DMS114 treated with DMSO at 0.1 percent for 48 hours (cell line): ENCODE data around the gene STARD13.

ENCODE experiments used
- DNase-seq: peaks from one replicate; lab custom pipeline; 2025; ENCODE audit not compliant: unreplicated experiment; lab: John Stamatoyannopoulos, UW

The STARD13 gene

GRCh38 chr13:33123066-33123859 is 162.3 kb downstream of the STARD13 start:
- DNase-seq = no peak

DNA sequence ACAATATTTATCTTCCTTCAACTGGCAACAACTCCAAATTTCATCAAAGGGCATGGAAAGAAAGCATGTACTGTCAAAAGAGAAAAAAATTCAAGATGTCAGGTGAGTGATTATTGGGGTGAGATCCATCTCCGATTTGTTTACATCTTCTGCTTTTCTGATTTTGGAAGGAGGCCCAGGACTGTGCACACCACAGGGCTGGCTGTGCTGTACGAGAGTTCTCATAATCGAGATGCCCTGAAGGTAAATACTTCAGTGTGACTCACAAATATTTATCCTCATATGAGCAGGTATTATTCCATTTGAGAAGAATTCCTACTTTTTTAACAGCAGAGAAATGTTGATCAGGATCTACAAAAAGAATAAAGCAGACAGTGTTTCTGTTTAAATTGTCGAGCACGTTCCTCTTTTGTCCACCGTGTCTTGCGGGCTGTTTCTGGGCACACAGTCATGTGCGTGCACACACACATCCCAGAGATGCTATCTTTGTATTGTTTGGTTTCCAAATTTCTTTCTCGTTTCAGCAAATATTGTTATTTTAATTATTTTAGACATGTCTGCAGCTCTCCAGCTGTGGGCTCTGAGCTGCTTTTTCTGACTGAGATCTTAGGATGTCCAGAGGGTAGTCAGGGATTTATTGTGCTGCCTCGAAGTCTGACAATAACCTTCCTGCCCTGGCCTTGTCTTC is 165.6 kb downstream of the STARD13 start:
- DNase-seq = no peak

DNA sequence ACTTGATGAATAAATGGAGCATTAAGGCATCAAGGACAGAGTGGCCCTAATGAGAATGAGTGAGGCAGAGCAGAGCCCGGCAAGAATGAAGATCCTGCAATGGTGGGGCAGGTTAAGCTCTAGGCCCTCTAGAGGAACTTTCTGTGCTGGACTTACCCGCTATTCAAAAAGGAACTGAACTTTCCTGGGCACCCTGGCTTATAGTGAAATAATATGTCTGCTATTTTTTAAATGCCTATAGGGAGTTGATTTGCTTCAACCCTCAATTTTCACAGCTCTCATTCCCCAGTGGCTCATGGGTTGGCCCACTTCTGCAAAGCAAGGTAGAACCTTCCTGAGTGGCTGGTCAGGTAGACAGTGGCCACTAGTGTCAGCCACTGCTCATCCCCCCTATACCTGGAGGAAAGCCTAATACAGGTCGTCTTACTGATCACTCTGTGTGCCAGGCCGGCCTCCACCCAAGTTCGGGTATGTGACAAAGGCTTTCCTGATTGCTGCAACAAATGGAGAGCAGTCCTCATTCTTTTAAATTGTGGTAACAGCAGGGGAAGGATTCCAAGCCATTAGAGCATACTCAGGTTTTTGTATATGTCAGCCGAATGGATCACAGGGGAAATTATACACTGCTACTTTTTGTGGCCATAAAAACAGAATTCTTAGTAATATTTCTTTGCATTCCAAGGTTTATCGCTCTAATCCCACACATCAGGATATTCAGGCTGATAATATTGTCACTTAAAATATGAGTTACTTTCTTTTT is 166.4 kb downstream of the STARD13 start:
- no peak for DNase-seq

GRCh38 chr13:33116321-33117010 is 169.1 kb downstream of the STARD13 start:
- DNase-seq = no peak

DNA sequence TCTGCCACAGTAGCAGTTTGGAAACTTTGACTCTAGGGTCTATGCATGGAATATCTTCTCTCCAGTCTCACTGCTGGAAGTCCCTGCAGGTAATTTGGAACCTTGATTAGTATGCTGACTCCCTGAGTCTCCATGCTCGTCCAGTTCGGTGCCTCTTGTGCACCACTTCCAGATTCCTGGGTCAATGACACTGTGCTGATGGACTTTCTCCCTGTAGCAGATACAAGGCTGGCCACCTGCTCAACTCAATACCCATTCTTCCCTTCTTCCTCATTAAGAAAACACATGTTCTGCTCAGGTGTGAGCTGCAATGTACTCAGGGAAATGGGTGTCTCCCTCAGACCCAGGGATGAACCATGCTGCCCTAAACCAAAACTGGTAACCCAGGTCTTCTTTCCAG is 170.3 kb downstream of the STARD13 start:
- no peak for DNase-seq

DNA sequence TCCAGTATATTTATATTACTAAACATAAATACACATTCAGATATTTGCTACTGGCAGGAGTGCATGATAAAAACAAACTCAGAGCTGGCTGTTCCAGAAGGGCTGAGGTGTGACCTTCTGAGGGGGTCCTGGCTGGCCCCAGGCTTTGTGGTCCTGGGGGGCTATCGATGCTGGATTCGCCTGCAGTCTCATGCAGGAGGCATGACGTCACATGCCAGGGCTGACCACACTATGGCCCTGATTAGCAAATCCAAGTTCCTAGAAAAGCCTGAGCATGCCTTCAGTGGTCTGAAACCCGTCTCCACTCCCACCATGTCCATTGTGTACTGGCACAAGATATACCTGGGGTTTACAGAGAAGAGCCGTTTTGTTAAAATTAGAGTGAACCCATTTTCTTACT is 171.4 kb downstream of the STARD13 start:
- DNase-seq = no peak

GRCh38 chr13:33112766-33113165 is 172.8 kb downstream of the STARD13 start:
- no peak for DNase-seq

DNA sequence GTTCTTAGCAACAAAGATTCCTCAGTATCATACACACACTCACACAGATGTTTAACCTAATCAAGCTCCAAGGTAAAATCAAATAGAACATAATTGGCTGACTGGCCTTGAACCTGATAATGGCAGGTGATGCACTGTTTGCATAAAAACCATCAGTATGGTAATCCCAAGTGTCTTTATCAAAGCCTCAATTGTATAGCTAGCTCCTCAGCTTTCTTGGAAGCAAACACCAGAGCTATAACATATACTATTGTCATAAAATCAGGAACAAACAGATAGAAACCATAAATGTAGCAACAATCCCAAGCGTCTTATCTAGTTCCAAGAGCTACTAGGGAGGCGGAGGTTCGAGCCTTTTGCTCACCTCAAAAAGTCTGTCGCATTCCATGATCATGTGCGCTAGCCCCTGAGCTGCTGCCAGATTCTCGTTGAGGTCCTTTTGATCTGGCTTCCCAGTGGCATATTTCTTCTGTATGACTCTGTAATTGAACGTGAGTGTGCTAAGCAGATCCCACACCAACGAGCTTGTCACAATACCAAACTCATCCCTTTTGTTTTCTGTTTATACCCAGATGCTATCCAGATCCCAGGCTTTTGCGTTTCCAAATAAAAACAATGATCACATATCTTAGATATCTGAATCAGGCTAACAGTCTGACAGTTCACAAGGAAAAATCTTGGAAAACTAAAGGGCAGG is 174.0 kb downstream of the STARD13 start:
- DNase-seq = no peak

- no peak for DNase-seq
Observed at GRCh38 chr13:33110713-33111413, 174.7 kb downstream of the STARD13 start.

GRCh38 chr13:33110386-33110712 is 175.2 kb downstream of the STARD13 start:
- no peak for DNase-seq

DNA sequence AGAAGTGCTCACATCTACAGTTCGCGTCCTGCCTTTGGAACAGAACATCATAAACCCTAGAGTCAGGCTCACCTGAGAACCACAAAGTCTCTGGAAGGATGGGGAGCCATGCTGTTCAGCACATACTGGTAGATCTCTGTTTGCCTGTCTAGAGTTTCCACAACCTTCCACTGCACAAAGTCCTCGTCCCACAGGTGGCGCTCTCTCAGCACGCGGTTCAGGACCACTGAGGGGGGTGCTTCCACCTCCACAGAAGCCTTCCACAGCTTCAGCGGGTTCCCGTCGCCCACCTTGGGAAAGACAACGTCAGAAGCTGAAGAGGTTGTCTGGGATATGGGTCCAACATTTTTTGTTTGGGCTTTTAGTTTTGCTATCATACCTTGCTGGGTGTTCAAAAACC is 175.8 kb downstream of the STARD13 start:
- DNase-seq = no peak

DNA sequence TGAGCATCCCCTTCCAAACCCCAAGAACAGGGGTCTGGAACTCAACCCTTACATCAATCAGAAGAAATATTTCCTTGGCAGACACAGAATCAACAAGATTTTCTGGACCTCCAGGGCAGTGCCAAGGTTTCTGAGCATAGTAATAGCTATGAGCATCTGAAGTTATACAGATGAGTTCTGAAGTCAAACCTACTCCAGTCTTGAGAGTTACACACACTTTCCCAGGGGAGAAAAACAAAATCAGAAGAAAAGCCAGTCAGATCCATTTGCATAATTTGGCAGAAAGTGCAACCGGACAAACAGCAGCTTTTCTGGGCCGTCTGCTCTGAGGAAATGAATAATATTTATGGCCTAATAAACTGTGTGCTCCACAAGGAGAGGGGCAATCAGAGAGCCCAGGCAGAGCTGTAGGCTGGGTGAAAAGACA is 176.3 kb downstream of the STARD13 start:
- DNase-seq = no peak

DNA sequence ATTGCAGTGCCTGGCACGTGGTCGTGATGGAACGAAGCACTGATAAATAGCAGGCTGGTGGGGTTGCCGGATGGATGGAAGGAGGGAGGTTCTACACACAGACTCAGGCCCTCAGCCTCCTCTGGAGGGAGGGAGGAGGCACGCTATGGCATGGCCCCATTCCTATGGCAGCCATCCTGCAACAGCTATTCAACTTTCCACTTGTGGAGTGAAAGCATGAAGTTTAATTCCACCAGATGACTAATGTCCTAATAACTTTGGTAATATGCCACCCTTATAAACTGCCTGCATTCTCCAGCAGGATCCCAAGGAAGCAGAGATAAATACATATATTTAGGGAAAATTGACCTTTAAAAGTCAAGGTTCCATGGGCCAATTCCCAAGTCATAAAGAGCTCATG is 176.9 kb downstream of the STARD13 start:
- no peak for DNase-seq

- DNase-seq = no peak
Observed at GRCh38 chr13:33107361-33107760, 178.2 kb downstream of the STARD13 start.

- DNase-seq = no peak
Observed at GRCh38 chr13:33106656-33107360, 178.7 kb downstream of the STARD13 start.

GRCh38 chr13:33105387-33106005 is 180.1 kb downstream of the STARD13 start:
- no peak for DNase-seq

DNA sequence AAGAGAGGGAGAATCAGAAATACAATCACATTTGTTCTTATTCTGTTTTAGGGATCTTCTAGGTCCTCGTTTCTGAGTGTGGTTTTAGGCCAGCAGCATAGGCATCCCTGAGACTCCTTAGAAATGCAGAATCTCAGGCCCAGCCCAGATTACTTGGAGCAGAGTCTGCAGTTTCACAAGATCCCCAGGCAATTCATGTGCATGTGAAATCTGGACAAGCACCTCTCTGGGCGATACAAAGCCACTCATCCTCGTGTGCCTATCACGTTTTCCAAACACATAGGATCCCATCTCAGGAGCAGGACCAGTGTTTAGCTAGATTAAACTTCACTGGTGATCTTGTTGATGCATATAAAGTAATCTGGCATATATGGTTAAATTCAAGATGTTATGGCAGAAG is 182.1 kb downstream of the STARD13 start:
- DNase-seq = no peak

- no peak for DNase-seq
Observed at GRCh38 chr13:33101835-33102234, 183.7 kb downstream of the STARD13 start.

- no peak for DNase-seq
Observed at GRCh38 chr13:33100886-33101285, 184.7 kb downstream of the STARD13 start.
